MM.1S (cell line): ENCODE results near the gene EIF2B4.

ENCODE experiments used
- EZH2phosphoT487 ChIP-seq: fragments of 300-600 bp; sonication (generic); IDR thresholded peaks from 2 replicates; pipeline ENCODE4 v1.6.1; 2018; ENCODE audit warnings: antibody characterized with exemption, low read length
- TF ChIP-seq, protein P1 (sequence below): fragments of 300-600 bp; sonication (generic); IDR thresholded peaks from 2 replicates; pipeline ENCODE4 v1.5.1; 2016; ENCODE audit warnings: antibody characterized with exemption, low read length, mixed read lengths

DNA sequence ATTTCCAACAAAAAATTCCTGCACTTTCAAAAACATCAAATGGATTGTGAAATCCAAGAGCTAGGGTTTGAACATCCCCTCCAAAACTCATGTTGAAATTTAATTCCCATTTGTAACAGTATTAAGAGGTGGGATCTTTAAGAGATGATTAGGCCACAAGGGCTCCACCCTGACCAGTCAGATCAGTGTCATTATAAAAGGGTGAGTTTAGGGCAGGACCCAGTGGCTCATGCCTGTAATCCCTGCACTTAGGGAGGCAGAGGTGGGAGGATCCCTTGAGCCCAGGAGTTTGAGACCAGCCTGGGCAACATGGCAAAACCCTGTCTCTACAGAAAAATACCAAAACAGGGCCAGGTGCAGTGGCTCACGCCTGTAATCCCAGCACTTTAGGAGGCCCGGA lies 22.5 kb downstream of the EIF2B4 start:
- TF ChIP-seq, protein P1, sequence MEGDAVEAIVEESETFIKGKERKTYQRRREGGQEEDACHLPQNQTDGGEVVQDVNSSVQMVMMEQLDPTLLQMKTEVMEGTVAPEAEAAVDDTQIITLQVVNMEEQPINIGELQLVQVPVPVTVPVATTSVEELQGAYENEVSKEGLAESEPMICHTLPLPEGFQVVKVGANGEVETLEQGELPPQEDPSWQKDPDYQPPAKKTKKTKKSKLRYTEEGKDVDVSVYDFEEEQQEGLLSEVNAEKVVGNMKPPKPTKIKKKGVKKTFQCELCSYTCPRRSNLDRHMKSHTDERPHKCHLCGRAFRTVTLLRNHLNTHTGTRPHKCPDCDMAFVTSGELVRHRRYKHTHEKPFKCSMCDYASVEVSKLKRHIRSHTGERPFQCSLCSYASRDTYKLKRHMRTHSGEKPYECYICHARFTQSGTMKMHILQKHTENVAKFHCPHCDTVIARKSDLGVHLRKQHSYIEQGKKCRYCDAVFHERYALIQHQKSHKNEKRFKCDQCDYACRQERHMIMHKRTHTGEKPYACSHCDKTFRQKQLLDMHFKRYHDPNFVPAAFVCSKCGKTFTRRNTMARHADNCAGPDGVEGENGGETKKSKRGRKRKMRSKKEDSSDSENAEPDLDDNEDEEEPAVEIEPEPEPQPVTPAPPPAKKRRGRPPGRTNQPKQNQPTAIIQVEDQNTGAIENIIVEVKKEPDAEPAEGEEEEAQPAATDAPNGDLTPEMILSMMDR = no peak
- TF ChIP-seq EZH2phosphoT487 = no peak
